K562 (cell line): ENCODE results near the gene DYSF. TPM values are rescaled to one million over a fixed set of nuclear protein-coding genes. Genes with fewer than 3 reads are reported as not detected.
A peak's percentile ranks its signal among the peaks of the same experiment; 100 is the strongest.

ENCODE experiments used
- ATAC-seq: fragments of 200-7000 bp; cut with Tn5 transposase; 3 replicates; pipeline ENCODE4 v1.9.1; 2020; ENCODE audit warnings: moderate library complexity
- BruUV-seq: library from RNA; stranded (reverse); fragments of 400-500 nt; replicated peaks from 2 replicates; lab custom pipeline; 2021; lab: Mats Ljungman, UMichigan
- CTCF ChIA-PET: fragments of 300-600 bp; formaldehyde crosslinking; extraction: SDS; loops from one replicate; lab custom pipeline; 2021; ENCODE audit warnings: low intra/inter-chr PET ratio; lab: Yijun Ruan, JAX
- POLR2A ChIA-PET: fragments of 300-600, 350-650 bp; sonication (Branson Sonifier 250); formaldehyde crosslinking; extraction: SDS; loops from one replicate; lab custom pipeline; 2021; ENCODE audit warnings: antibody characterized with exemption, inconsistent platforms; lab: Yijun Ruan, JAX
- DNase-seq, 4 experiments: peaks; one replicate each; pipeline versions ENCODE4 v3.0.0 to v3.0.0-alpha.2; 2011 to 2018; ENCODE audit warnings: low spot score in 3 of 4, mixed read lengths in 3 of 4; ENCODE audit errors: extremely low read depth in 1 of 4
- FAIRE-seq: peaks from 2 replicates; lab custom pipeline; 2011; peaks lifted over from hg19 to GRCh38; lab: Jason Lieb, UNC
- H2AFZ ChIP-seq: 2 replicates; pipeline ENCODE4 v1.6.0; 2011; ENCODE audit warnings: low read depth, low read length, control low read depth, inconsistent platforms
- H3K27ac ChIP-seq: fragments of 200-600 bp; 3 replicates; pipeline ENCODE4 v1.8.0; 2011; ENCODE audit warnings: low read depth, mild to moderate bottlenecking, control low read depth, inconsistent platforms, low read length, moderate library complexity, mixed read lengths; ENCODE audit errors: extremely low read depth
- H3K27me3 ChIP-seq, 2 experiments: fragments of 300-600 bp in 1 of 2; 2 replicates in 1 of 2; 3 replicates in 1 of 2; pipeline versions ENCODE4 v1.6.0 to v1.8.0; 2011; ENCODE audit warnings: inconsistent platforms in 2 of 2, low read length in 2 of 2, mild to moderate bottlenecking in 1 of 2, mixed read lengths in 1 of 2, moderate library complexity in 1 of 2; ENCODE audit not compliant: control insufficient read depth in 2 of 2, insufficient read depth in 2 of 2
- H3K36me3 ChIP-seq: fragments of 300-600 bp; 3 replicates; pipeline ENCODE4 v1.8.0; 2011; ENCODE audit warnings: mild to moderate bottlenecking, low read length, inconsistent platforms; ENCODE audit not compliant: control insufficient read depth, insufficient read depth
- H3K4me1 ChIP-seq, 2 experiments: fragments of 200-600 bp in 1 of 2; replicated peaks in 1 of 2; 2 replicates in 1 of 2; 3 replicates in 1 of 2; pipeline versions ENCODE4 v1.5.1 to v1.8.0; 2011; ENCODE audit warnings: inconsistent platforms in 2 of 2, low read length in 2 of 2, mild to moderate bottlenecking in 1 of 2, mixed read lengths in 1 of 2, moderate library complexity in 1 of 2; ENCODE audit not compliant: control insufficient read depth in 2 of 2, insufficient read depth in 2 of 2
- H3K4me2 ChIP-seq: 2 replicates; pipeline ENCODE4 v1.6.1; 2011; ENCODE audit warnings: low read length, control low read depth, inconsistent platforms, mixed read lengths; ENCODE audit not compliant: insufficient read depth
- H3K4me3 ChIP-seq: fragments of 200-600 bp; sonication (generic), shearing (Covaris generic); 2 replicates; pipeline ENCODE4 v1.5.1; 2016; ENCODE audit warnings: control low read depth, inconsistent platforms
- H3K79me2 ChIP-seq: fragments of 200-600 bp; 3 replicates; pipeline ENCODE4 v1.8.0; 2011; ENCODE audit warnings: low read length, inconsistent platforms; ENCODE audit not compliant: control insufficient read depth, insufficient read depth
- H3K9ac ChIP-seq, 2 experiments: 2 replicates each; pipeline versions ENCODE4 v1.6.0 to v1.6.1; 2011; ENCODE audit warnings: low read depth in 2 of 2, low read length in 2 of 2, control low read depth in 1 of 2, inconsistent platforms in 1 of 2, mild to moderate bottlenecking in 1 of 2, mixed read lengths in 1 of 2; ENCODE audit not compliant: insufficient read depth in 1 of 2
- H3K9me1 ChIP-seq: one replicate; pipeline ENCODE4 v1.6.0; 2011; ENCODE audit warnings: inconsistent platforms, mild to moderate bottlenecking, low read length, moderate library complexity; ENCODE audit not compliant: control insufficient read depth, insufficient read depth
- H3K9me3 ChIP-seq: replicated peaks from 2 replicates; pipeline ENCODE4 v1.5.1; 2011; ENCODE audit warnings: low read depth, low read length, inconsistent platforms; ENCODE audit not compliant: control insufficient read depth, insufficient read depth
- H4K20me1 ChIP-seq: replicated peaks from 2 replicates; pipeline ENCODE4 v1.6.1; 2011; ENCODE audit warnings: low read length, inconsistent platforms, mixed read lengths; ENCODE audit not compliant: control insufficient read depth, insufficient read depth
- ARHGAP35 ChIP-seq: fragments of 450-650 bp; IDR thresholded peaks from 2 replicates; pipeline ENCODE4 v1.6.1; 2018; ENCODE audit not compliant: partially characterized antibody
- CHCHD3 ChIP-seq: fragments of 250-450 bp; sonication (Bioruptor Pico); IDR thresholded peaks from 2 replicates; pipeline ENCODE4 v2.1.2; 2022; ENCODE audit warnings: mild to moderate bottlenecking
- ESRRB ChIP-seq: fragments of 250-450 bp; sonication (Bioruptor Pico); IDR thresholded peaks from 2 replicates; pipeline ENCODE4 v1.5.0; 2020; ENCODE audit warnings: mild to moderate bottlenecking, moderate library complexity, borderline replicate concordance
- FOSL1 ChIP-seq: fragments of 200-800 bp; sonication (Bioruptor generic); conservative IDR thresholded peaks from 2 replicates; pipeline ENCODE4 v1.6.1; 2016; ENCODE audit warnings: missing genetic modification characterization, missing compliant biosample characterization
- FOXP1 ChIP-seq: sonication (generic); formaldehyde crosslinking; IDR thresholded peaks from 2 replicates; pipeline ENCODE4 v1.8.0; 2022; ENCODE audit warnings: mild to moderate bottlenecking, missing genetic modification reagents
- GTF2F1 ChIP-seq: IDR thresholded peaks from 2 replicates; pipeline ENCODE4 v1.6.1; 2011; ENCODE audit warnings: low read depth, low read length, improper control_type of control experiment
- HIVEP1 ChIP-seq: fragments of 250-450 bp; sonication (Bioruptor Pico); IDR thresholded peaks from 2 replicates; pipeline ENCODE4 v1.4.0; 2020; ENCODE audit warnings: mild to moderate bottlenecking
- LEF1 ChIP-seq: fragments of 450-650 bp; IDR thresholded peaks from 2 replicates; pipeline ENCODE4 v1.6.1; 2016; ENCODE audit warnings: mild to moderate bottlenecking
- MXI1 ChIP-seq: IDR thresholded peaks from 2 replicates; pipeline ENCODE4 v1.6.1; 2011; ENCODE audit warnings: low read depth, mild to moderate bottlenecking, improper control_type of control experiment, low read length
- MYC ChIP-seq, 2 experiments: fragments of 250-450 bp in 1 of 2; sonication (Bioruptor Pico) in 1 of 2; IDR thresholded peaks; 2 replicates each; pipeline versions ENCODE4 v1.5.1 to v1.6.1; 2012 to 2021; ENCODE audit warnings: low read depth in 2 of 2, borderline replicate concordance in 1 of 2, improper control_type of control experiment in 1 of 2, low read length in 1 of 2, mild to moderate bottlenecking in 1 of 2, moderate library complexity in 1 of 2
- NONO ChIP-seq, 2 experiments: fragments of 200-400 bp in 1 of 2; fragments of 450-650 bp in 1 of 2; formaldehyde crosslinking in 1 of 2; IDR thresholded peaks; 2 replicates each; pipeline ENCODE4 v1.6.1; 2017; ENCODE audit warnings: low read depth in 2 of 2, mild to moderate bottlenecking in 2 of 2, moderate library complexity in 2 of 2, low read length in 1 of 2
- PURB ChIP-seq: sonication (generic); formaldehyde crosslinking; IDR thresholded peaks from 2 replicates; pipeline ENCODE4 v1.9.0; 2021; ENCODE audit warnings: low read depth, mild to moderate bottlenecking, missing genetic modification reagents
- RAD21 ChIP-seq, 2 experiments: fragments of 250-450 bp in 1 of 2; fragments of 450-650 bp in 1 of 2; sonication (Bioruptor Pico) in 1 of 2; formaldehyde crosslinking in 1 of 2; IDR thresholded peaks in 1 of 2; conservative IDR thresholded peaks in 1 of 2; 2 replicates each; pipeline versions ENCODE4 v1.4.0 to v1.8.0; 2020 to 2022; ENCODE audit warnings: mild to moderate bottlenecking in 2 of 2, moderate library complexity in 1 of 2
- SAFB ChIP-seq: fragments of 200-400 bp; formaldehyde crosslinking; IDR thresholded peaks from 2 replicates; pipeline ENCODE4 v1.6.1; 2017; ENCODE audit warnings: low read depth, low read length, borderline replicate concordance
- SMAD4 ChIP-seq: fragments of 250-450 bp; sonication (Bioruptor Pico); conservative IDR thresholded peaks from 2 replicates; pipeline ENCODE4 v1.8.0; 2021; ENCODE audit warnings: inconsistent platforms, mild to moderate bottlenecking, moderate library complexity
- SMARCB1 ChIP-seq: IDR thresholded peaks from 2 replicates; pipeline ENCODE4 v1.6.1; 2011; ENCODE audit warnings: improper control_type of control experiment, low read depth; ENCODE audit not compliant: insufficient read length
- SREBF1 ChIP-seq: fragments of 150-350 bp; IDR thresholded peaks from 2 replicates; pipeline ENCODE4 v1.6.1; 2014; ENCODE audit warnings: antibody characterized with exemption, low read depth, low read length, borderline replicate concordance
- YBX1 ChIP-seq: fragments of 450-650 bp; IDR thresholded peaks from 2 replicates; pipeline ENCODE4 v1.7.1; 2016; ENCODE audit warnings: mild to moderate bottlenecking
- ZNF23 ChIP-seq: fragments of 250-450 bp; sonication (Bioruptor Pico); IDR thresholded peaks from 2 replicates; pipeline ENCODE4 v1.4.0; 2020; ENCODE audit warnings: mild to moderate bottlenecking
- WGBS: fragments of 100-300 bp; shearing (Covaris generic); methylation state at CpG from one replicate; pipeline ENCODE4 v1.1.6; 2016; ENCODE audit warnings: low coverage, mixed read lengths; ENCODE audit not compliant: insufficient coverage; ENCODE audit errors: missing lambda C conversion rate; 5-methylcytosine and 5-hydroxymethylcytosine counted together
- in situ Hi-C: fragments of 300-500 bp; cut with MboI; formaldehyde crosslinking; loops from 4 replicates; pipeline ENCODE4 v1.15.0; 2018; ENCODE audit warnings: inconsistent platforms, mixed read lengths
- intact Hi-C: fragments of 100-400 bp; cut with micrococcal nuclease; formaldehyde crosslinking; loops from 2 replicates; pipeline ENCODE4 v1.14.2; 2022
- polyA plus RNA-seq, 8 experiments: library from polyadenylated mRNA; depleted of rRNA in 4 of 8; stranded (reverse) in 5 of 8; unstranded in 3 of 8; fragments of >200 nt; fragmentation: Nextera tagmentation in 2 of 8; fragmentation: Illumina TruSeq in 1 of 8; extraction: Ambion mirVana in 2 of 8; extraction: Trizol in 1 of 8; gene quantifications; 2 replicates each; pipeline versions ENCODE4 v1.2.1 to v1.2.3, GENCODE V29; 2011 to 2014; ENCODE audit warnings: inconsistent platforms in 1 of 8, missing spikeins in 1 of 8
- total RNA-seq, 7 experiments: library from RNA; depleted of rRNA in 6 of 7; stranded (reverse); fragments of >200 nt in 6 of 7; fragmentation: Illumina TruSeq in 2 of 7; extraction: Trizol in 2 of 7; gene quantifications; 2 replicates each; pipeline versions ENCODE4 v1.2.1 to v1.2.3, GENCODE V29; 2011 to 2021; ENCODE audit warnings: low replicate concordance in 1 of 7

Gene DYSF
- total and polyA plus RNA-seq, 9 of the 15 experiments (the other 6 are each of a cell fraction or from before 2014, with no cell fraction given) = 0.01 to 0.80 (median 0.29) TPM

DNA sequence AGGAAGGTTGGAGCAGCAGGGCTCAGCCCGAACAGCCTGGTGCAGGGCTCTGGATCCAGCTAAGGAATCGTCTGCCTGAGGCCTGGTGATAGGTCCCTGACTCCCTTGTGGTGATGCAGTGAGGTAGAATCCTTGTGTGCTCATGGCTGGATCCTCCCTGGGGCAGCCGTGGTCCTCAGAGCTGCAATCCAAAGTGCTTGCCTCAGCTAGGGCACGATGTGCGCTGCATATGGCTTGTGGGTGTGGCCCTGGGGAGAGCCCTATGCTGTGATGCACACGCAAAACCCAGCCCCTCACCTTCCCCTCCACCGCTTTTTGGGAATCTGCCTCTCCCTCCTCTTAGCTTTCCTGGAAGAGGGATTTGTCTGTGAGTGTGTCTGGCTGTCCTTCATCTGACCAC is 142.2 kb downstream of the DYSF start:
- CTCF ChIA-PET = no interaction called here
- Histone ChIP-seq H3K4me2 (no peak overlapping the region), H2AFZ (no peak overlapping the region)
- FAIRE-seq = no peak
- peak; percentile 43 for ATAC-seq
- intact Hi-C loops = no loop called here
- TF ChIP-seq ESRRB (CRISPR knock-in tag) = no peak
- TF ChIP-seq SAFB = no peak
- no peak for TF ChIP-seq HIVEP1 (CRISPR knock-in tag)
- TF ChIP-seq ZNF23 (CRISPR knock-in tag) = no peak
- TF ChIP-seq, all 486 proteins: peak for 0
- in situ Hi-C loops = no loop called here
- Histone ChIP-seq H3K9me1 (no peaks in the 10 kb centered on the region), H4K20me1 (peaks cover 29% of the 10 kb centered on the region), H3K27ac (no peak overlapping the region), H3K36me3 (no peaks in the 10 kb centered on the region), H3K79me2 (no peaks in the 10 kb centered on the region), H3K9ac (no peak overlapping the region), H3K4me3 (no peak overlapping the region), H3K9me3 (no peaks in the 10 kb centered on the region), H3K27me3 (peaks cover 2 to 78% of the 10 kb centered on the region in 2 experiments; a peak in 4 of 5 replicates), H3K4me1 (0 out of 5 replicates have a peak, but pooled peaks cover 0 to 3% of the 10 kb centered on the region in 2 experiments)
- DNase-seq = no peak
- 2% methylated on average over 6 of the region's 7 CpGs for WGBS
- POLR2A ChIA-PET = no interaction called here
- no TSS peak for BruUV-seq

- in situ Hi-C loops = no loop called here
- intact Hi-C loops = no loop called here
- BruUV-seq = no TSS peak
- Histone ChIP-seq H3K36me3 (no peaks in the 10 kb centered on the region), H4K20me1 (peaks cover 25% of the 10 kb centered on the region), H3K4me3 (no peak overlapping the region), H3K9me3 (no peaks in the 10 kb centered on the region), H3K4me2 (no peak overlapping the region), H3K27me3 (peaks cover 2 to 78% of the 10 kb centered on the region in 2 experiments; a peak in 4 of 5 replicates), H3K4me1 (0 out of 5 replicates have a peak, but pooled peaks cover 0 to 3% of the 10 kb centered on the region in 2 experiments), H2AFZ (no peak overlapping the region), H3K9ac (no peak overlapping the region), H3K79me2 (no peaks in the 10 kb centered on the region), H3K27ac (no peak overlapping the region), H3K9me1 (no peaks in the 10 kb centered on the region)
- POLR2A ChIA-PET = no interaction called here
- 6% methylated on average over 13 of the region's 17 CpGs for WGBS
- CTCF ChIA-PET = no interaction called here
- DNase-seq = no peak
- FAIRE-seq = no peak
- ATAC-seq = no peak
- no peak for TF ChIP-seq NONO (IDR thresholded peaks at IDR 0.05; ENCODE audit: low read depth in 2 of 2, low read length in 1 of 2)
- TF ChIP-seq YBX1 = no peak
- TF ChIP-seq GTF2F1 = no peak
- TF ChIP-seq FOSL1 (tag) = no peak
- no peak for TF ChIP-seq ARHGAP35
- no peak for TF ChIP-seq SMAD4
- no peak for TF ChIP-seq SMARCB1
- no peak for TF ChIP-seq RAD21 (CRISPR knock-in tag; conservative IDR thresholded peaks at IDR 0.05 in 1 of 2, IDR thresholded peaks at IDR 0.05 in 1 of 2)
- TF ChIP-seq PURB (CRISPR knock-in tag) = no peak
- TF ChIP-seq FOXP1 (CRISPR knock-in tag) = no peak
- no peak for TF ChIP-seq SREBF1
- TF ChIP-seq CHCHD3 (CRISPR knock-in tag) = no peak
- no peak for TF ChIP-seq MYC (IDR thresholded peaks at IDR 0.05; ENCODE audit: low read depth, low read length)
- TF ChIP-seq MYC (CRISPR knock-in tag; IDR thresholded peaks at IDR 0.05; ENCODE audit: borderline replicate concordance, low read depth) = no peak
- TF ChIP-seq LEF1 = no peak
- no peak for TF ChIP-seq MXI1
Observed at GRCh38 chr2:71596011-71596410, 142.7 kb downstream of the DYSF start.
